ENCODE results near the gene ATP1B3.

Gene ATP1B3

GRCh38 chr3:141940194-141940776 is 63.8 kb downstream of the ATP1B3 start:
- H3K27ac ChIP-seq (ENCODE audit: low read depth, low read length): no peak overlapping the region
- H3K79me2 ChIP-seq (ENCODE audit: control insufficient read depth, low read length): no peaks in the 10 kb centered on the region
- no peaks in the 10 kb centered on the region for H3K27me3 ChIP-seq (ENCODE audit: control insufficient read depth, low read length)
- H3K36me3 ChIP-seq (ENCODE audit: control insufficient read depth, low read length): no peaks in the 10 kb centered on the region
- no peaks in the 10 kb centered on the region for H4K20me1 ChIP-seq (ENCODE audit: control insufficient read depth, insufficient read depth, low read depth, low read length)
- H3K4me3 ChIP-seq (ENCODE audit: low read length): no peak overlapping the region
- H3K9me2 ChIP-seq (replicated peaks; ENCODE audit: control insufficient read depth, low read length): no peaks in the 10 kb centered on the region
- TF ChIP-seq CTCF (IDR thresholded peaks at IDR 0.05; ENCODE audit: low read depth, low read length, poor library complexity, severe bottlenecking): no peak
- TF ChIP-seq EZH2phosphoT487 (IDR thresholded peaks at IDR 0.05; ENCODE audit: borderline replicate concordance, low read length): no peak
- no peak overlapping the region for H3K4me2 ChIP-seq (ENCODE audit: low read length)
- H3K9me3 ChIP-seq (ENCODE audit: control insufficient read depth, insufficient read depth, low read length): no peaks in the 10 kb centered on the region
- H3F3A ChIP-seq (ENCODE audit: control insufficient read depth, insufficient read depth): no peaks in the 10 kb centered on the region
- H3K4me1 ChIP-seq (ENCODE audit: control insufficient read depth, low read length): no peaks in the 10 kb centered on the region

GRCh38 chr3:141941093-141941492 is 64.7 kb downstream of the ATP1B3 start:
- Histone ChIP-seq H3K9me2 (replicated peaks; ENCODE audit: control insufficient read depth, low read length) (no peaks in the 10 kb centered on the region), H3K9me3 (ENCODE audit: control insufficient read depth, insufficient read depth, low read length) (no peaks in the 10 kb centered on the region), H3K27ac (ENCODE audit: low read depth, low read length) (no peak overlapping the region)

GRCh38 chr3:141942006-141942405 is 65.6 kb downstream of the ATP1B3 start:
- TF ChIP-seq EZH2phosphoT487 (IDR thresholded peaks at IDR 0.05; ENCODE audit: borderline replicate concordance, low read length): no peak
- TF ChIP-seq CTCF (IDR thresholded peaks at IDR 0.05; ENCODE audit: low read depth, low read length, poor library complexity, severe bottlenecking): no peak
- no peaks in the 10 kb centered on the region for H3K4me1 ChIP-seq (ENCODE audit: control insufficient read depth, low read length)
- no peaks in the 10 kb centered on the region for H4K20me1 ChIP-seq (ENCODE audit: control insufficient read depth, insufficient read depth, low read depth, low read length)
- no peak overlapping the region for H3K27ac ChIP-seq (ENCODE audit: low read depth, low read length)
- no peak overlapping the region for H3K4me3 ChIP-seq (ENCODE audit: low read length)
- no peaks in the 10 kb centered on the region for H3K36me3 ChIP-seq (ENCODE audit: control insufficient read depth, low read length)
- H3K9me3 ChIP-seq (ENCODE audit: control insufficient read depth, insufficient read depth, low read length): no peaks in the 10 kb centered on the region
- H3K4me2 ChIP-seq (ENCODE audit: low read length): no peak overlapping the region
- H3K9me2 ChIP-seq (replicated peaks; ENCODE audit: control insufficient read depth, low read length): no peaks in the 10 kb centered on the region
- no peaks in the 10 kb centered on the region for H3F3A ChIP-seq (ENCODE audit: control insufficient read depth, insufficient read depth)
- no peaks in the 10 kb centered on the region for H3K27me3 ChIP-seq (ENCODE audit: control insufficient read depth, low read length)
- no peaks in the 10 kb centered on the region for H3K79me2 ChIP-seq (ENCODE audit: control insufficient read depth, low read length)

More at GRCh38 chr3:141941093-141941492, 64.7 kb downstream of the ATP1B3 start:
- TF ChIP-seq EZH2phosphoT487 (IDR thresholded peaks at IDR 0.05; ENCODE audit: borderline replicate concordance, low read length): no peak
- Histone ChIP-seq H3K36me3 (ENCODE audit: control insufficient read depth, low read length) (no peaks in the 10 kb centered on the region), H4K20me1 (ENCODE audit: control insufficient read depth, insufficient read depth, low read depth, low read length) (no peaks in the 10 kb centered on the region), H3K4me3 (ENCODE audit: low read length) (no peak overlapping the region), H3K4me1 (ENCODE audit: control insufficient read depth, low read length) (no peaks in the 10 kb centered on the region), H3K27me3 (ENCODE audit: control insufficient read depth, low read length) (no peaks in the 10 kb centered on the region), H3F3A (ENCODE audit: control insufficient read depth, insufficient read depth) (no peaks in the 10 kb centered on the region), H3K79me2 (ENCODE audit: control insufficient read depth, low read length) (no peaks in the 10 kb centered on the region), H3K4me2 (ENCODE audit: low read length) (no peak overlapping the region)

- H3K4me1 ChIP-seq (ENCODE audit: control insufficient read depth, low read length): no peaks in the 10 kb centered on the region
- no peak for TF ChIP-seq EZH2phosphoT487 (IDR thresholded peaks at IDR 0.05; ENCODE audit: borderline replicate concordance, low read length)
- TF ChIP-seq CTCF (IDR thresholded peaks at IDR 0.05; ENCODE audit: low read depth, low read length, poor library complexity, severe bottlenecking): no peak
- H3K36me3 ChIP-seq (ENCODE audit: control insufficient read depth, low read length): peaks cover 10% of the 10 kb centered on the region
- H3F3A ChIP-seq (ENCODE audit: control insufficient read depth, insufficient read depth): no peaks in the 10 kb centered on the region
- H3K9me3 ChIP-seq (ENCODE audit: control insufficient read depth, insufficient read depth, low read length): no peaks in the 10 kb centered on the region
- no peak overlapping the region for H3K27ac ChIP-seq (ENCODE audit: low read depth, low read length)
- no peak overlapping the region for H3K4me2 ChIP-seq (ENCODE audit: low read length)
- no peak overlapping the region for H3K4me3 ChIP-seq (ENCODE audit: low read length)
- H3K9me2 ChIP-seq (replicated peaks; ENCODE audit: control insufficient read depth, low read length): no peaks in the 10 kb centered on the region
- no peaks in the 10 kb centered on the region for H3K27me3 ChIP-seq (ENCODE audit: control insufficient read depth, low read length)
- H4K20me1 ChIP-seq (ENCODE audit: control insufficient read depth, insufficient read depth, low read depth, low read length): no peaks in the 10 kb centered on the region
- H3K79me2 ChIP-seq (ENCODE audit: control insufficient read depth, low read length): no peaks in the 10 kb centered on the region
Measured at GRCh38 chr3:141945726-141946485, 69.5 kb downstream of the ATP1B3 start.
